NCI-H82 treated with DMSO at 0.1 percent for 48 hours (cell line): Measurements from ENCODE around the gene ARPC4.
A peak's percentile ranks its signal among the peaks of the same experiment; 100 is the strongest.

Source experiments
- DNase-seq: peaks from one replicate; lab custom pipeline; 2025; ENCODE audit not compliant: unreplicated experiment; lab: John Stamatoyannopoulos, UW

ARPC4 gene

GRCh38 chr3:9792405-9793160 lies at the start of gene ARPC4, which contains the start of gene TADA3:
Gene ARPC4 (plus strand): TSS chr3:9793082. CDS start chr3:9793122, 40 bp downstream.
Gene TADA3 (minus strand): TSS chr3:9792473. CDS start chr3:9791466, 1,007 bp downstream.
- peak; percentile 82 for DNase-seq

DNA sequence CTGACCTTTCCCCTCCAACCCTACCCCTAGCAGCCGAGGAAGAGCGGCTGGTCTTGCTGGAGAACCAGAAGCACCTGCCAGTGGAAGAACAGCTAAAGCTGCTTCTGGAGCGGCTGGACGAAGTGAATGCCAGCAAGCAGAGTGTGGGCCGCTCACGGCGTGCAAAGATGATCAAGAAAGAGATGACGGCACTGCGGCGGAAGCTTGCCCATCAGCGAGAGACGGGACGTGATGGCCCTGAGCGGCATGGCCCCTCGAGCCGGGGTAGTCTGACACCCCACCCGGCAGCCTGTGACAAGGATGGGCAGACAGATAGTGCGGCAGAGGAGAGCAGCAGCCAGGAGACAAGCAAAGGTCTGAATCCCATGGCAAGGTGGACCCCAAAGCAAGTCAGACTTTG lies 49.3 kb upstream of the ARPC4 start:
- DNase-seq = no peak

- no peak for DNase-seq
These were observed 48.7 kb upstream of the ARPC4 start for GRCh38 chr3:9744162-9744561.

DNA sequence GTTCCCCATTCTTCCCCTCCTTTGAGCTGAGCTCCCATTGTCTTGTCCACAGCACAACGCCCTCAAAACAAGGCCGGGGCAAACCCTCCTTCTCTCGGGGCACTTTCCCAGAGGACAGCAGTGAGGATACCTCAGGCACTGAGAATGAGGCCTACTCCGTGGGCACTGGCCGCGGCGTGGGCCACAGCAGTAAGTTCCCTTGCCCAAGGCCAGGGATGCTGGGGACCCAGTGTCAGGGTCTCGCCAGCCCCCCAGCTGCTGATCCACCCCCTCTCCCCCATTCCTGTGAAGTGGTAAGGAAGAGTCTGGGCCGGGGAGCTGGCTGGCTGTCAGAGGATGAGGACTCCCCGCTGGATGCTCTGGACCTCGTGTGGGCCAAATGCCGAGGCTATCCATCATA lies 47.4 kb upstream of the ARPC4 start:
- no peak for DNase-seq

DNA sequence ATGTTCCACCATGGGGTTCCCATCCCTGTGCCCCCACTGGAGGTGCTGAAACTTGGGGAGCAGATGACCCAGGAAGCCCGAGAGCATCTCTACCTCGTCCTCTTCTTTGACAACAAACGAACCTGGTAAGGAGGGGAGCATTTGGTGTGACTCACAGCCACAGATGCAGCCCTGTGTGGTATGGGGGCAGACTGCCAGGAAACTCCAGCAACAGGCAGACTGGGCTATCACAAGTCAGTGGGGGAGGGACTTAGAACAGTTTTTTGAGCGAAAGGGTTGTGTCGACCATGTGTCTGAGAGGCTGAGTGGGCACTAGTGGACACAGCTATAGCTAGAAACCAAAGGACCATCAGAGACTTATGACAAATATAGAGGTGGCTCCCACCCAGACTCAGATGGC lies 46.6 kb upstream of the ARPC4 start:
- no peak for DNase-seq

DNA sequence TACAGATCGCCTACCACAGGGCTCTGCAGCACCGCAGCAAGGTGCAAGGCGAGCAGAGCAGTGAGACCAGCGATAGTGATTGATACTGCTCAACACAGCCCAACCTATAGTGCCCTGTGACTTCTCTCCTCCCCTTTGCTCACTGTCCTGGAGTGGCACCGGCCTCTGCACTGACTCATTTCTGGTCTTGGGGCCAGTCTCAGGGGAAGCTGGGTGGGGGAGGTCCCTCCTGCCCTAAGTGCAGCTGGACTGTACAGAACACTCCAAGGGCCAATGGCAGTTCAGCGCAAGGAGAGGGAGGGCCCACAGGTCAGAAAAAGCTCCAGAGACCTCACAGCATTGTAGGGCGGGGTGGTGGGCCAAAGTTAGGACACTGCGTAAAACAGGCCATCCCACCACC lies 45.6 kb upstream of the ARPC4 start:
- DNase-seq = no peak

GRCh38 chr3:9748031-9748430 lies 44.9 kb upstream of the ARPC4 start:
- no peak for DNase-seq

DNA sequence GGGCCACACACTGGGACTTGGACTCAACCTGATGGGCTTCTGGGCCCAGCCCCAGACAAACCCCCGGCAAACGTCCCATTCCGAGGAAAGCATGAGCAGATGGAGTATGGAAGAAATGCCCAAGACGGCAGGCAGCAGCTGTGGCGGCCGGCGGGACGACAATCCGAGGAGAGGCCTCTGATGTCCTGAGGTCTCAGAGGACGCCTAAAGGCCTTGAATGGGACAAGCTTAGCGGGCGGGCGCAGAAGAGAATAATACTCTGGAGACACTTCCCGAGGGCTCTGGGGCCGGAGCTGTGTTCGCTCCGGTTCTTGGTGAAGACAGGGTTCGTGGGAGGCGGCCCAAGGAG lies 43.6 kb upstream of the ARPC4 start:
- no peak for DNase-seq

DNA sequence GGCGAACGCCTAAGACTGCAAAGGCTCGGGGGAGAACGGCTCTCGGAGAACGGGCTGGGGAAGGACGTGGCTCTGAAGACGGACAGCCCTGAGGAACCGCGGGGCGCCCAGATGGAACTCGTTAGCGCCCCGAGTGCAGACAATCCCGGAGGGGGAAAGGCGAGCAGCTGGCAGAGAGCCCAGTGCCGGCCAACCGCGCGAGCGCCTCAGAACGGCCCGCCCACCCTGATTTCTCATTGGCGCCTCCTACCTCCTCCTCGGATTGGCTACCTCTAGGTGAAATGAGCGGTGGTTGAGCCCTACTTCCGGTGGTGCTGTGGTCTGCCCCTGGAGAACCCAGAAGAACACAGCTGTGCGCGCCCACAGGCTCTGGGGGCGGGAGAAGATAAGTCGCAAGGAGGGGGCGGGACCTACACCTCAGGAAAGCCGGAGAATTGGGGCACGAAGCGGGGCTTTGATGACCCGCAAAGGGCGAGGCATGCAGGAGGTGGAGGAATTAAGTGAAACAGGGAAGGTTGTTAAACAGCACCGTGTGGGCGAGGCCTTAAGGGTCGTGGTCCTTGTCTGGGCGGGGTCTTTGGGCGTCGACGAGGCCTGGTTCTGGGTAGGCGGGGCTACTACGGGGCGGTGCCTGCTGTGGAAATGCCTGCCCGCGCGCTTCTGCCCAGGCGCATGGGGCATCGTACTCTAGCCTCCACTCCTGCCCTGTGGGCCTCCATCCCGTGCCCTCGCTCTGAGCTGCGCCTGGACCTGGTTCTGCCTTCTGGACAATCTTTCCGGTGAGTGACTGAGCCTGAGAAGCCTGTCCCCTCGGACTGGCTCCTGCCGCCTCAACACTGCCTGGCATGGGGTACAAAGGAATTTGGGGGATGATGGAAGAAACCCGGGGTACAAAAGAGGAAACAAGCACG lies 43.0 kb upstream of the ARPC4 start, which contains the start of gene OGG1:
Gene OGG1 (plus strand): TSS at position 308 of the 911 bp plus-strand sequence. CDS start 335 bp downstream, at position 643.
- peak; percentile 95 for DNase-seq

DNA sequence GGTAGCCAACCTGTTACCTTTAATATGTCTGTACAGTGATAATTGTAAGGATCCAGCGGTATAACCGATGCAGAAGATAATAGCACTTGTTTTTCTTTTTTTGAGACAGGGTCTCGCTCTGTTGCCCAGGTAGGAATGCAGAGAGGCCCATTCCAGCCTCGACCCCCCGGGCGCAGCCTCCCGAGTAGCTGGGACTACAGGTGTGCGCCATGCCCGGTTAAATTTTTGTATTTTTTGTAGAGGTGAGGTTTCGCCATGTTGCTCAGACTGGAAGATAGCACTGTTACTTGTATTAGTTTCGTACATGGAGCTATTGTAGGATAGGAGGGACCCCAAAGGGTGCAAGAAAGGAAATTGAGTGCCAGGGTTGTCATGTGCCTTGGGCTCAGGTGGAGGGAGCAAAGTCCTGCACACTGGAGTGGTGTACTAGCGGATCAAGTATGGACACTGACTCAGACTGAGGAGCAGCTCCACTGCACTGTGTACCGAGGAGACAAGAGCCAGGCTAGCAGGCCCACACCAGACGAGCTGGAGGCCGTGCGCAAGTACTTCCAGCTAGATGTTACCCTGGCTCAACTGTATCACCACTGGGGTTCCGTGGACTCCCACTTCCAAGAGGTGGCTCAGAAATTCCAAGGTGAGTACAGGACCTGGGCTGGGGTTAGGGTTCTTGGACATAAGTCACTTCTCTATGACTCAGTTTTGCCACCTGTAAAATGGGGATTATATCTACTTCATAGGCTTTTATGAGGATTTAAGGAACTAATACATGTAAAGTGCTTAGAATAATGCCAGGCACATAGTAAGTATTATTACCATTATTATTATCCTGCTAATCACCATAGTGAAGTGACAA lies 42.1 kb upstream of the ARPC4 start:
- DNase-seq = no peak

DNA sequence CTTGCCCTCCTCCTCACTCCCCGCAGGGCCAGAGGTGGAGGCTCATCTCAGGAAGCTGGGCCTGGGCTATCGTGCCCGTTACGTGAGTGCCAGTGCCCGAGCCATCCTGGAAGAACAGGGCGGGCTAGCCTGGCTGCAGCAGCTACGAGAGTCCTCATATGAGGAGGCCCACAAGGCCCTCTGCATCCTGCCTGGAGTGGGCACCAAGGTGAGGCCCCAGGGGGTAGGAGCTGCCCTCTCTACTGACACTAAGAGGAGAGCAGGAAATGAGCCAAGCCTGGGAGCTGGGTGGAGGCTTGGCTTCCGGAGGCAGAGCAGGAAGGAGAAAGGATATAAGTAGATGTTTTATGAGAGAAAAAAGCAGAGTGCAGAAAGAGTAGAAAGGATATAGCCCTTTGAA lies 38.2 kb upstream of the ARPC4 start:
- DNase-seq = no peak

DNA sequence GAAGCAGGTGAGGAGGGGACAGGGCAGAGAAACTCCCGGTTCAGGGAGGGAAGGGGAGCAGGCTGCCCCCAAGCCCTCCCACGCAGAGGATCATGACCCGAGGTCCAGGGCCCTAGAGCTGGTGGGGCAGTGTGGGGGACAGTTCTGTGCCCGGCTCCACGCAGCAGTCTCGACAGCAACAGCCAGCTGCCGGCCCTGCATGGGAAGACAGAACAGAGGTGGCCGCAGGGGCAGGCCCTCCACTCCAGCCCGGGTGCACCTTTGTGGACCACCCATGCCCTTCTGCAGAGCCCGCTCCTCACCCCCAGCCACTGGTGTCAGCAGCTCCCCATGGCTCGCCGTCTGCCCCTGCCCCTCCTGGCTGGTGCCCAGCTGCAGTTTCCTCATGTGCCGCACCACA lies 35.5 kb upstream of the ARPC4 start:
- no peak for DNase-seq

GRCh38 chr3:9760779-9761505 lies 31.9 kb upstream of the ARPC4 start:
- DNase-seq = no peak

DNA sequence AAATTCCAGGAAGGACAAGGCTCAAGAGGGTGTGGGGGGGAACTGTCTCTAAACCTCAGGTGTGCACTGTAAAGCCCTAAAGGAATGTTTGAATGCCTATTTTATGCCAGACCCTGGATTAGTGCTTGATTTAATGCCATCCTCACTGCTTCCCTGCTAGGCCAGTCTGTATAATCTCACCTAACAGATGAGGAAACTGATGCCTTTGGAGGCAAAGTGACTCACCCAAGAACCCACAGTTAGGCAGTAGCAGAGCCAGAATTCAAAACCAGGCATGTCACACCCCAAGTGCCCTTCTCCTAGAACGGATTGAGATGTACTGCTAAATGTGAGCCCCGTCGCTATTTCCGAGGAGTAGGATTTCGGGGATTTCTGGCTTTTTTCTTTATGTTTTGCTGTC lies 31.0 kb upstream of the ARPC4 start:
- DNase-seq = no peak

GRCh38 chr3:9762871-9763270 lies 30.0 kb upstream of the ARPC4 start:
- DNase-seq = no peak

DNA sequence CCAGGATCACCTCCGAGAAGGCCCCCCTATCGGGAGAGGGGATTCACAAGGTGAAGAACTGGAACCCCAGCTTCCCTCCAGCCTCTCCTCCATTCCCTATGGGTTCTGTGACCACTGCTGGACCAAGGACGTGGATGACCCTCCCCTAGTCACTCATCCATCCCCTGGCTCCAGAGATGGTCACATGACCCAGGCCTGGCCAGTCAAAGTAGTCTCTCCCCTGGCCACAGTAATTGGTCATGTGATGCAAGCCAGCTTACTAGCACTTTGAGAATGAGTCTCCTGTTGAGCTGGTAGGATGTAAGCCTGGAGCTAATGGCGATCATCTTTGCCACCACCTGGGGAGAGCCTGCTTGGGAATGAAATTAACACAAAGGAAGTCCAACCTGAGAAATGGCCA lies 27.0 kb upstream of the ARPC4 start:
- no peak for DNase-seq

- DNase-seq = no peak
These were observed 25.5 kb upstream of the ARPC4 start for GRCh38 chr3:9767418-9767817.

DNA sequence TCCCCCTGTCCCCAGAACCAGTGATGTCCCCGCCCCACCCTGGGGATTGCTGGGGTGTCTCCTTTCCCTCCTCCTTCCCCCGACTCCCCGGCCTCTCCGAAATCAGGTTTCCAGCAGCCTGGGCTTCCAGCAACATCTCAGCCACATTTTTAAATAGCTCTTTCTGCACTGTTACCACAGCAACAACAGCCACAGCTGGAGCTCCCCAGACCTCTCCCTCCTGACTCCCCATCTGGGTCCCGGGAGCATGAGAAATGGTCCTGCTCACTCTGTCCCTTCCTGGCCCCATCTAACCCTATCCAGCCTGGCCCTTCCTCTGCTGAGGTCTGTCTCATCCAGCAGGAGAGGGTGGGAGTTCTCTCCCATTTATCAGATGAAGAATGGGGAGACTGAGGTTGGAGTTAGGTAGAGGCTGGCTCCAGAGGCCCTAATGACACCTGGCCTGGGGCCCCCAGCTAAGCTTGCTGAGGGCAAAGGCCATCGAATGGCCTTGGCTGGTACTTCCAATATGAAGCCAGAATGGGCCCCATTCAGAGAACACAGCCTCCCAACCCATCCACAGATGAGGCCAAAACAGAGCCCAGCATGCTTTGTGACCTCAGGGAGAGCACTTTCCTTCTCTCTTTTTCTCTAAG lies 24.6 kb upstream of the ARPC4 start:
- DNase-seq = no peak

DNA sequence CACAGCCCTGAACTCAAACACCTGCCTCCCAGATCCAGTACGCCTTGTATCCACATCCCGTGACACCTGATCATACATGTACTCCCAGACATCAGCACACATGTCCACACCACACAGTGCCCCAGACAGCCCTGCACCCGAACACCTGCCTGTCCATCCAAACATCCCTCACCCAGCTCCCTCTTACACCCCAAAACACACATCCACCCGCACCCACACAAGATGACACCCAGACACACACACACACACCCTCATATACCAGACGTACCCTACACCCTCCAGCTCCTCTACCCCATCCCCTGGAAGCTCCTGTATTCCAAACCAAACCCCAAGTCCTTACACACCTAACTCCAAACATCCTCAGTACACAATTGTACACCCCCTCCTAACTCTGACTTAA lies 23.9 kb upstream of the ARPC4 start:
- no peak for DNase-seq
